C4-2B (cell line): ENCODE data around the gene CLDN1.

Source experiments
- ZFX ChIP-seq: fragments of 450-650 bp; IDR thresholded peaks from 2 replicates; pipeline ENCODE4 v1.6.1; 2017
- TF ChIP-seq, protein P1 (sequence below): fragments of 450-650 bp; conservative IDR thresholded peaks from 2 replicates; pipeline ENCODE4 v1.5.1; 2017; ENCODE audit warnings: mild to moderate bottlenecking

DNA sequence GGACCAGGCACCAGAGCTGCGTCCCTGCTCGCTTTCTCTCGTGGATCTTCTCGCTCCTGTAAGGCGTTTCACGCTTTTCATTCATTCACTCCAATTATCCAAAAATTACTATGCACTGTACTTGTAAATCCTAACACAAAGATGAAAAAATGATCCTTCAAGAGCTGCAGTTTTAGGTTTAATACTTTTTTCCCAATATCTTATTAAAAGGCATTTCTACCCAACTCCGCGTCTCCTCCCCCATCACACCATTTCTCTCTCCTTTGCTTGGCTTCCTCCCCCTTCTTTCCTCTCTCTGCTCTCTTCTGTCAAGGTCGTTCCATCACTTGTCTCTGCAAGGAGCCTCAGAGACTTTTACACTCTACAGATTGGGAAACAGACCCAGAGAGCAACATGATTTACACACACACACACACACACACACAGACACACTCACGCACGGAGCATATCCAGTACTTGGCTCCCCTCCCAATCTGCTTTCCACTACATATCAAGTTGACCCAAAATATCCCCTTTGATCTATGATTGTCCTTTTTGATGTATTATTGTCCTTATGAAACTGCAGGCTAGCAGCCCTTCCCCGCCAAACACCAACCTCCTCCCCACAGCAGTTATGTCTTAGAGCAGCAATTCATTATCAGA lies 479 bp upstream of the CLDN1 start:
- TF ChIP-seq, protein P1, sequence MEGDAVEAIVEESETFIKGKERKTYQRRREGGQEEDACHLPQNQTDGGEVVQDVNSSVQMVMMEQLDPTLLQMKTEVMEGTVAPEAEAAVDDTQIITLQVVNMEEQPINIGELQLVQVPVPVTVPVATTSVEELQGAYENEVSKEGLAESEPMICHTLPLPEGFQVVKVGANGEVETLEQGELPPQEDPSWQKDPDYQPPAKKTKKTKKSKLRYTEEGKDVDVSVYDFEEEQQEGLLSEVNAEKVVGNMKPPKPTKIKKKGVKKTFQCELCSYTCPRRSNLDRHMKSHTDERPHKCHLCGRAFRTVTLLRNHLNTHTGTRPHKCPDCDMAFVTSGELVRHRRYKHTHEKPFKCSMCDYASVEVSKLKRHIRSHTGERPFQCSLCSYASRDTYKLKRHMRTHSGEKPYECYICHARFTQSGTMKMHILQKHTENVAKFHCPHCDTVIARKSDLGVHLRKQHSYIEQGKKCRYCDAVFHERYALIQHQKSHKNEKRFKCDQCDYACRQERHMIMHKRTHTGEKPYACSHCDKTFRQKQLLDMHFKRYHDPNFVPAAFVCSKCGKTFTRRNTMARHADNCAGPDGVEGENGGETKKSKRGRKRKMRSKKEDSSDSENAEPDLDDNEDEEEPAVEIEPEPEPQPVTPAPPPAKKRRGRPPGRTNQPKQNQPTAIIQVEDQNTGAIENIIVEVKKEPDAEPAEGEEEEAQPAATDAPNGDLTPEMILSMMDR: peak; percentile 66
- no peak for TF ChIP-seq ZFX
